Epithelial cell of prostate (primary cell): ENCODE data around the gene TRPM8.

Experiments
- DNase-seq: peaks from one replicate; pipeline ENCODE4 v3.0.0-alpha.2; 2011; ENCODE audit warnings: low read depth, low spot score
- H3K27ac ChIP-seq: fragments of 450-650 bp; 2 replicates; pipeline ENCODE4 v1.5.1; 2017; ENCODE audit warnings: mild to moderate bottlenecking

The TRPM8 gene

GRCh38 chr2:234033174-234033573, 116.0 kb downstream of the TRPM8 start:
- peak overlapping the region; percentile 44 for H3K27ac ChIP-seq
- DNase-seq, result no peak

- H3K27ac ChIP-seq, result no peak overlapping the region
- DNase-seq, result no peak
Observed at GRCh38 chr2:234033885-234034284, 116.7 kb downstream of the TRPM8 start.

GRCh38 chr2:234038076-234038802, 121.1 kb downstream of the TRPM8 start:
- no peak for DNase-seq
- no peak overlapping the region for H3K27ac ChIP-seq

GRCh38 chr2:234044157-234044556, 127.0 kb downstream of the TRPM8 start:
- DNase-seq, result no peak
- H3K27ac ChIP-seq, result no peak overlapping the region

- no peak for DNase-seq
- no peak overlapping the region for H3K27ac ChIP-seq
Observed at GRCh38 chr2:234046521-234046920, 129.3 kb downstream of the TRPM8 start.

- no peak overlapping the region for H3K27ac ChIP-seq
- no peak for DNase-seq
Observed at GRCh38 chr2:234047361-234047760, 130.2 kb downstream of the TRPM8 start.

- H3K27ac ChIP-seq, result no peak overlapping the region
- no peak for DNase-seq
Observed at GRCh38 chr2:234048049-234048448, 130.9 kb downstream of the TRPM8 start.

- DNase-seq, result no peak
Observed at GRCh38 chr2:234050455-234051135, 133.4 kb downstream of the TRPM8 start, which contains the start of gene SPP2. SPP2 (plus strand) TSS chr2:234050702; CDS start chr2:234050787, 85 bp downstream.

GRCh38 chr2:234051374-234052070, 134.3 kb downstream of the TRPM8 start:
- DNase-seq, result no peak
- peak overlapping the region; percentile 25 for H3K27ac ChIP-seq

More at GRCh38 chr2:234050455-234051135, 133.4 kb downstream of the TRPM8 start, which contains the start of gene SPP2:
- H3K27ac ChIP-seq, result peak within 1 kb of the TSS; percentile 25

- no peak for DNase-seq
- H3K27ac ChIP-seq, result no peak overlapping the region
Observed at GRCh38 chr2:234058881-234059280, 141.7 kb downstream of the TRPM8 start.

- no peak overlapping the region for H3K27ac ChIP-seq
- DNase-seq, result no peak
Observed at GRCh38 chr2:234060236-234060635, 143.1 kb downstream of the TRPM8 start.

- no peak overlapping the region for H3K27ac ChIP-seq
- DNase-seq, result no peak
Observed at GRCh38 chr2:234061624-234062257, 144.6 kb downstream of the TRPM8 start.

- H3K27ac ChIP-seq, result no peak overlapping the region
Observed at GRCh38 chr2:234066587-234066986, 149.4 kb downstream of the TRPM8 start.

More at GRCh38 chr2:234066587-234066986, 149.4 kb downstream of the TRPM8 start:
- no peak for DNase-seq
